HUES64 (cell line): ENCODE data around the gene CAVIN1. TPM values are rescaled to one million over a fixed set of nuclear protein-coding genes. Genes with fewer than 3 reads are reported as not detected.
"Not testable (repeated sequence)": the region's sequence is repeated elsewhere in the genome, so short reads cannot be mapped to it uniquely, and the experiment has no call there.

Experiments used
- H3K27ac ChIP-seq: 2 replicates; pipeline ENCODE4 v1.7.0; 2013; ENCODE audit warnings: low read depth, low read length, inconsistent platforms
- H3K27me3 ChIP-seq: 2 replicates; pipeline ENCODE4 v1.6.1; 2013; ENCODE audit warnings: mild to moderate bottlenecking, low read length; ENCODE audit not compliant: insufficient read depth
- H3K36me3 ChIP-seq: 2 replicates; pipeline ENCODE4 v1.6.1; 2013; ENCODE audit warnings: mild to moderate bottlenecking, low read length; ENCODE audit not compliant: insufficient read depth
- H3K4me1 ChIP-seq: 2 replicates; pipeline ENCODE4 v1.6.1; 2013; ENCODE audit warnings: mild to moderate bottlenecking, low read length, moderate library complexity; ENCODE audit not compliant: insufficient read depth
- H3K4me3 ChIP-seq: 2 replicates; pipeline ENCODE4 v1.5.1; 2013; ENCODE audit warnings: mild to moderate bottlenecking, low read length, moderate library complexity
- H3K9ac ChIP-seq: 2 replicates; pipeline ENCODE4 v1.6.1; 2013; ENCODE audit warnings: mild to moderate bottlenecking, low read depth, low read length
- H3K9me3 ChIP-seq: 2 replicates; pipeline ENCODE4 v1.6.1; 2013; ENCODE audit warnings: low read depth, low read length; ENCODE audit not compliant: insufficient read depth
- WGBS: fragments of 150-250, 120-280 bp; methylation state at CpG from one replicate; pipeline ENCODE4 v1.1.7; 2013; ENCODE audit warnings: missing lambda C conversion rate; 5-methylcytosine and 5-hydroxymethylcytosine counted together
- polyA plus RNA-seq, 2 experiments: library from polyadenylated mRNA; stranded (reverse); fragments of 50-300 nt; gene quantifications; one replicate each; pipeline ENCODE4 v1.2.3, GENCODE V29; 2013

The CAVIN1 gene
- polyA plus RNA-seq (2013, experiment 1 of 2), result 12.7 TPM
- 12.7 TPM for polyA plus RNA-seq (2013, experiment 2 of 2)

- Histone ChIP-seq H3K36me3 (no peaks in the 10 kb centered on the region), H3K4me1 (peaks cover 19% of the 10 kb centered on the region), H3K9ac (peak within 1 kb of the TSS; percentile 74), H3K27ac (peak within 1 kb of the TSS; percentile 59; the same call in 1 of the 2 replicates), H3K27me3 (peaks cover 23% of the 10 kb centered on the region), H3K4me3 (peak within 1 kb of the TSS; percentile 79), H3K9me3 (no peaks in the 10 kb centered on the region)
- 1% methylated on average over 57 of the region's 58 CpGs for WGBS
Observed at GRCh38 chr17:42422958-42423712, at the start of gene CAVIN1. CAVIN1 (minus strand) TSS chr17:42423256; CDS start chr17:42423097, 159 bp downstream.

GRCh38 chr17:42467889-42468288 lies 44.8 kb upstream of the CAVIN1 start:
- Histone ChIP-seq H3K4me3 (no peak overlapping the region), H3K9ac (no peak overlapping the region), H3K9me3 (no peaks in the 10 kb centered on the region), H3K36me3 (peaks cover 68% of the 10 kb centered on the region), H3K4me1 (no peaks in the 10 kb centered on the region), H3K27ac (no peak overlapping the region), H3K27me3 (no peaks in the 10 kb centered on the region)
- 93% methylated on average over 5 of the region's 5 CpGs for WGBS

- H3K27me3 ChIP-seq, result no peaks in the 10 kb centered on the region
- no peak overlapping the region for H3K4me3 ChIP-seq
- no peak overlapping the region for H3K27ac ChIP-seq
- WGBS, result 86% methylated on average over 2 of the region's 4 CpGs
- no peak overlapping the region for H3K9ac ChIP-seq
- H3K9me3 ChIP-seq, result no peaks in the 10 kb centered on the region
- H3K36me3 ChIP-seq, result peaks cover 56% of the 10 kb centered on the region
- peaks cover 13% of the 10 kb centered on the region for H3K4me1 ChIP-seq
Observed at GRCh38 chr17:42463976-42464400, 40.9 kb upstream of the CAVIN1 start.

GRCh38 chr17:42460371-42460770 lies 37.3 kb upstream of the CAVIN1 start:
- WGBS, result 93% methylated on average over 1 of the region's 1 CpG
- peaks cover 25% of the 10 kb centered on the region for H3K36me3 ChIP-seq
- H3K4me3 ChIP-seq, result peak overlapping the region; percentile 80; the same call in 1 of the 2 replicates
- no peaks in the 10 kb centered on the region for H3K9me3 ChIP-seq
- no peak overlapping the region for H3K9ac ChIP-seq
- H3K4me1 ChIP-seq, result peaks cover 22% of the 10 kb centered on the region
- no peak overlapping the region for H3K27ac ChIP-seq
- H3K27me3 ChIP-seq, result no peaks in the 10 kb centered on the region

- Histone ChIP-seq H3K4me1 (peaks cover 22% of the 10 kb centered on the region), H3K36me3 (peaks cover 25% of the 10 kb centered on the region), H3K4me3 (peak overlapping the region; percentile 80), H3K27me3 (no peaks in the 10 kb centered on the region), H3K9me3 (no peaks in the 10 kb centered on the region), H3K9ac (no peak overlapping the region), H3K27ac (no peak overlapping the region)
- WGBS, result 79% methylated on average over 6 of the region's 6 CpGs
Observed at GRCh38 chr17:42459801-42460281, 36.8 kb upstream of the CAVIN1 start.

- whole genome bisulfite sequencing, result 20% methylated on average over 10 of the region's 11 CpGs
- Histone ChIP-seq H3K9ac (peak overlapping the region; percentile 53; the same call in 1 of the 2 replicates), H3K4me3 (peak overlapping the region; percentile 80), H3K27ac (peak overlapping the region; percentile 55; the same call in 1 of the 2 replicates), H3K4me1 (peaks cover 22% of the 10 kb centered on the region), H3K9me3 (no peaks in the 10 kb centered on the region), H3K27me3 (no peaks in the 10 kb centered on the region), H3K36me3 (peaks cover 25% of the 10 kb centered on the region)
Observed at GRCh38 chr17:42459256-42459800, 36.3 kb upstream of the CAVIN1 start.

- H3K27ac ChIP-seq, result peak within 1 kb of the TSS; percentile 55; the same call in 1 of the 2 replicates
- WGBS, result 1% methylated on average over 43 of the region's 45 CpGs
- H3K9me3 ChIP-seq, result no peaks in the 10 kb centered on the region
- peak within 1 kb of the TSS; percentile 80 for H3K4me3 ChIP-seq
- peaks cover 22% of the 10 kb centered on the region for H3K4me1 ChIP-seq
- peak within 1 kb of the TSS; percentile 53 for H3K9ac ChIP-seq
- H3K36me3 ChIP-seq, result peaks cover 24% of the 10 kb centered on the region
- H3K27me3 ChIP-seq, result no peaks in the 10 kb centered on the region
Observed at GRCh38 chr17:42458497-42459255, 35.6 kb upstream of the CAVIN1 start, which contains the start of gene ATP6V0A1. ATP6V0A1 (plus strand) TSS chr17:42458878; CDS start chr17:42460895, 2,017 bp downstream.

- Histone ChIP-seq H3K27ac (no peak overlapping the region), H3K9me3 (no peaks in the 10 kb centered on the region), H3K36me3 (peaks cover 16% of the 10 kb centered on the region), H3K27me3 (no peaks in the 10 kb centered on the region), H3K4me1 (peaks cover 22% of the 10 kb centered on the region), H3K9ac (no peak overlapping the region), H3K4me3 (no peak overlapping the region)
- 60% methylated on average over 3 of the region's 6 CpGs for WGBS
Observed at GRCh38 chr17:42457107-42457792, 34.2 kb upstream of the CAVIN1 start.

- Histone ChIP-seq H3K27me3 (no peaks in the 10 kb centered on the region), H3K36me3 (peaks cover 8% of the 10 kb centered on the region), H3K27ac (no peak overlapping the region), H3K9me3 (no peaks in the 10 kb centered on the region), H3K4me1 (peaks cover 22% of the 10 kb centered on the region), H3K4me3 (no peak overlapping the region), H3K9ac (no peak overlapping the region)
- 88% methylated on average over 5 of the region's 5 CpGs for WGBS
Observed at GRCh38 chr17:42456223-42457106, 33.4 kb upstream of the CAVIN1 start.

GRCh38 chr17:42454987-42455386 lies 31.9 kb upstream of the CAVIN1 start:
- 93% methylated on average over 6 of the region's 6 CpGs for WGBS
- peaks cover 16% of the 10 kb centered on the region for H3K4me1 ChIP-seq
- not testable (repeated sequence) for H3K27me3 ChIP-seq, H3K27ac ChIP-seq, H3K4me3 ChIP-seq, H3K9ac ChIP-seq, H3K9me3 ChIP-seq, H3K36me3 ChIP-seq
